SIG-M5 (cell line): ENCODE measurements around the gene C12orf76.
A peak's percentile ranks its signal among the peaks of the same experiment; 100 is the strongest.
"Not testable (repeated sequence)": the region's sequence is repeated elsewhere in the genome, so short reads cannot be mapped to it uniquely, and the experiment has no call there.

Experiments
- DNase-seq: peaks from one replicate; lab custom pipeline; 2025; lab: John Stamatoyannopoulos, UW

C12orf76 gene, protein sequence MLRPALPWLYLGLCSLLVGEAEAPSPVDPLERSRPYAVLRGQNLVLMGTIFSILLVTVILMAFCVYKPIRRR

GRCh38 chr12:110048242-110049027 lies at the start of gene C12orf76:
Gene C12orf76 (minus strand): TSS chr12:110048522. CDS start chr12:110048495, 27 bp downstream.
- DNase-seq: peak; percentile 84

GRCh38 chr12:110093631-110094311 lies 45.4 kb upstream of the C12orf76 start:
- DNase-seq: no peak

DNA sequence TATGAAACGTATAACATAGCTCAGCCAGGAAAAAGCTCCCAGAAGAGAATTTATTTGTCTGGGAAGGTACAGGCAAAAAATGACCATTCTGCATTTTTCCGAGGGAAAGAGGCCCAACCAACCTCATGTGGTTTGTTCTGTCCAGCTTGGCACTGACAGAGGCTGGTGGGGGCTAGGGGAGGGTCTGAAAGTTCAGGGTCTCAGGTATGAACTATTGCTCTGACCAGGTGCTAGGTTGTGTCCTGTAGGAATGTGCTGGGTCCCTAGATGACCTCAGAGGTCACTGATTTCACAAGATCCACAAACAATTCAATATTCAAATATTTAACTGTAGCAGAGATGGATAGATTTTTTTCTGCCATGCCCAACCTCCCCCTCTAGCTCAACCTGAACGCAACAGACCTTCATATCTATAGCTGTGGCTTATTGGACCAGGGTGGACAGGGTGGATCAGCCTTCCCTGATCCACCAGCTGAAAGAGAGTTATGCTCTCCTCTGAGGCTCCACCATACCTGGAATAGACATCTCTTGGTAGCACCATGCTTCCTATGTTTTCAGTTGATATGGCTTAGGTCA lies 42.9 kb upstream of the C12orf76 start:
- no peak for DNase-seq

DNA sequence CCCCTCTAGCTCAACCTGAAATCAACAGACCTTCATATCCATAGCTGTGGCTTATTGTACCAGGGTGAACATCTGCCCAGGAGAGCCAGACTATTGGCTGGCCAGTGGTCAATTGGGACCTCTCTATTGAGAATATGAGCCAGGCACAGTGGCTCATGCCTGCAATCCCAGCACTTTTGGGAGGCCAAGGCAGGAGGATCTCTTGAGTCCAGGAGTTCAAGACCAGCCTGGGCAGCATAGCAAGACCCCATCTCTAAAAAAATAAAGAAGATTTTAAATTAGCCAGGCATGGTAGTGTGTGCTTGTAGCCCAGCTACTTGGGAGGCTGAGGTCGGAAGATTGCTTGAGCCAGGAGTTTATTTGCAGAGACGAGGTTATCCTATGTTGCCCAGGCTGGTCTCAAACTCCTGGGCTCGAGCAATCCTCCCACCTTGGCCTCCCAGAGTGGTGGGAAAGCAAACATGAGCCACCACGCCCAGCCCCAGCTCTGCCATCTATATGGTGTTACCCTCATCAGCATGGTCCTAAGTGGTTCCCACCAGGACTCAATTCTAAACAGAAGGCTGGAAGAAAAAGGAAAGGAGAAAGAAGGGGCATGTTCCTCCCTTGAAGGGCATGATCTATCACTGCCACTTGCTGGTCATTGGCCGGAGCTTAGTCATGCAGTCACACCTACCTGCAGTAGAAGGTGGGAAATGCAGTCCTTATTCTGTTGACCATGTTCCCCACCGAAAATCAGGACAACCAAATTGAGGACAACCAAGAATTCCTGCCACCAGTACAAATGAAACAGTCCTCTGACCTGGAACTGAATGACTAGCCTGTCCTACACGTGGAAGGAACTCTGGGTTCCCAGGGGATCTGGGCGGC lies 42.2 kb upstream of the C12orf76 start:
- DNase-seq: no peak

DNA sequence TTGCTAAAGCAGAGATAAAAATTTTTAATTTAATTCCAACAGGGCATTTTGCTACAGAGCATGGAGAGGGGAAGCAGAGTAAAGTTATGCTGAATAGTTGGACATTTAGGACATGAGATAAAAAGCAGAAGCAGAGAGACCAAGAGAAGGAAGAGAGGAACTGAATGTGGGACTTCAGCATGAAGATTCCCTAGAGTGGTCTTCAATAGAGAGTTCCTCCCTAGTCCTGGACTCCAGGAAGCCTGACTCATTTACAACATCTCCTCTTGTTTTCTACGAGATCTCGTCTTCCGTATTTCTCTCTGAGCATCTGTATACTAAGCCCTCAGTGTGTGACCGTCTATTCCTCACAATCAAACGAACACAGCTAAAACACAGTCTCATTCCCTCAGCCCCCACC lies 40.6 kb upstream of the C12orf76 start:
- no peak for DNase-seq

DNA sequence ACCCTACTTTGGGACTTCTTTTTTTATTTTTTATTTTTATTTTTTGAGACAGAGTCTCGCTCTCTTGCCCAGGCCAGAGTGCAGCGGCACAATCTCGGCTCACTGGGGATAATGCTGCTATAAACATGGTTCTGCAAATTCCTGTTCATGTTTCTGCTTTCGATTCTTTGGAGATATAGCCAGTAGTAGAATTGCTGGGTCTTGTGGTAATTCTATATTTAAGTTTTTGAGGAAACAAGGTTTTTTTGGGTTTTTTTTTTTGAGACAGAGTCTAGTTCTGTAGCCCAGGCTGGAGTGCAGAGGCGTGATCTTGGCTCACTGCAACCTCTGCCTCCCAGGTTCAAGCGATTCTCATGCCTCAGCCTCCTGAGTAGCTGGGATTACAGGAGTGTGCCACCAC lies 39.9 kb upstream of the C12orf76 start:
- peak; percentile 58 for DNase-seq

- no peak for DNase-seq
Measured at GRCh38 chr12:110084314-110085015, 36.1 kb upstream of the C12orf76 start.

GRCh38 chr12:110080410-110080809 lies 32.1 kb upstream of the C12orf76 start:
- DNase-seq: no peak

DNA sequence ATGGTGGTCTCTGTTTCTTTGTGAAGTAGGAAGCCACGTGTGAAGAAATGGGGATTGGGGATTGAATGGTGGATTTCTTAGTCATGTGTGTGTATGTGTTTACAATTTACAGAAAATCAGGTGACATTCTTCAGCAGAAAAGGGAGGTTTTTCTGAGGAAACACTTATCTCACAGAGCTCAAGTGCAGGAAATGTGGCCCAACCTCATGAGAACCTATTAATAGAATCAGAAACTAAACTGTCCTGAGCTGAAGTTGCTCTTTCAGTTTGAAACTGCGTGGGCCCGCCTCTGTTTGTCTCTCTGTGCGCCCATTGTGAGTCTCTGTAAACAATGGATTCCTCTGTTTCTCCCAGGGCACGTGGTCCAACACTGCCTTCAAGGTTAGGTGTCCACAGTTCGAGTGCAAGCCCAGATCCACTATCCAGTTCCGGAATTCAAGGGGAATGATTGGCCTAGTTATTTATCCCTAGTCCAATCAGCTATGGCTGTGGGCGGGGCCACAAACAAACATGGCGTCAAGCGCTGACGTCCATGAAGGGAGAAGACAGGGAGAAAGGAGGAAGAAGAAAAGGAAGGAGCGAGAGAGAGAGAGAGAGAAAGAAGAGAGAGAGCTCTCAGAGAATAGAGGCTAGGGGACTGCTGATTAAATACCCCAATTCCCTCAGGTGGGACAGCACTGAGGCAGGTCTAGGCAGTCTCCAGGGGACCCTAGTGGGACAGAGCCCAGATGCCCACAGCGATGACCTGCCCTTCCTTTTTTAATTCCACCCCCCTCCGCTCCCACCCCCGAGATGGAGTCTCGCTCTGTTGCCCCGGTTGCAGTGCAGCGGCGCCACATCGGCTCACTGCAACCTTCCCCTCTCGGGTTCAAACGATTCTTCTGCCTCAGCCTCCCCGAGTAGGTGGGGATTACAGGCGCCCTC lies 31.4 kb upstream of the C12orf76 start:
- DNase-seq: no peak

DNA sequence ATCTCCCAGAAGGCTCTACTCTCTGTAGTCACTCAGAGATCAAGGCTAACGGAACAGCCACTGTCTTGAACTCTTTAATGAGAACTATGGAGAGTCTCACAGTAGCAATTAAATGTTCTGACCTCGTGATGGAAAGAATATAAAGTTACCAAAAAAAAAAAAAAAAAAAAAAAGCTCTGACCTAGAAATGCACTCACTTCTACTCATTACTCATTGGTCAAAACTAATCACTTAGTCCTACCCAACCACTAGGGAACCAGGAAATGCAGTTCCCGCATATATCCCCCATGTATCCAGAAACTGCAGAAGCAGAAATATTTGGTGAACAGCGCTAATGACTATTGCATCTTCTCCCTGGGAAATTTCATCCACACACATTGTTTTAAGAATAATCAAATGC lies 29.5 kb upstream of the C12orf76 start:
- no peak for DNase-seq

GRCh38 chr12:110075880-110076279 lies 27.6 kb upstream of the C12orf76 start:
- no peak for DNase-seq

DNA sequence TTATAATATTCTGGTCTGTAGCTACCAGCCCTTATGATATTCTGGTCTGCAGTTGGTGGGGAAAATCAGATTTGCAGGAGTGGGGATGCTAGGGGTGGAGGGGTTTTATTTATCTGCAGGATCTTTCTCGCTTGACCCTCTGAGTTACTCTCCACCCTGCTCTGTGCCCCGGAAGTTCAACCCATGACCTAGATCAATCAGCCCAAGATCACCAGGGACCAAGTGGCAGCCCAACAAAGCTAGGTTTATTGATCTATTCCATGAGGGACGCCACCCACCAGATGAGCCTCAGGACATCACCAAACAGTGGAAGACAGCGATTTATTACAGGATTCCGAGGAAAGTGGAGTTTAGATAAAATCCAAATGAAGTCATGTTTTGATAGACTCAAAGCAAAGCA lies 25.8 kb upstream of the C12orf76 start:
- DNase-seq: no peak

DNA sequence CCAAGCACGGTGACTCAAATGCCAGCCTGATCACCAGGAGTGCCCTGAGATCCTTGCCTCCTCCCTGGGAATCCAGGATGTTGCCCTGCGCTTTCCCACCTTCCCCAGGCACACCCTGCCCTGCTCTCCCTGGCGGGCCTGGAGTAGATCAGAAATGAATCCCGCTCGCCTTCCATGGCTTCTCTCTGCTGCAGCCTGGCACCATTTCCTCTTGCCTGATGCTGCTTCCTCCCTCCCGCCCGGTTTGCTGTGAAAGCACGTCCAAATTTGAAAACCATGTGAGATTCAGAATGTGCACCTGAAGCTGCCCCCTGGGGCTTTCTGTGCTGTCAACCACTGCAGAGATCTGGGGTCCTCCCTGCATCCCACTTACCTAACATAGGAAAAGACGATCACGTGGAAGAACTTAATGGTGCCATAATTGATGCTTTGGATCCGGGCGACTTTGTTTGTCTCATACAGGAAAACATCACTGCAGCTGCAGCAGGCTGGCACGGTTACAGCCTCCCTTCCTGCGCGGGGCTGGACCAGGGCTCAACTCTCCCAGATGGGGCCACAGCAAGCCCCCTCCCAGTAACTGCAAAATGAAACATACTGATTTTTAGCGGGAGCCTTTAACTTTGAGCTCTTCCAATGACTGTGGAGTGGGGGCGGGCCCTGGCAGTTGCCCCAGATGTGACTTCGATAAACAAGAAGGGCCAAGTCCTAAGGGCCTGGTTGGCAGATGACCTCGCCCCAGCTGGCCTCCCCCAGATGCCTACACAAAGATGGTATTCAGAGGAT lies 24.9 kb upstream of the C12orf76 start:
- DNase-seq: no peak

- not testable (repeated sequence) for DNase-seq
Measured at GRCh38 chr12:110072636-110073035, 24.3 kb upstream of the C12orf76 start.

GRCh38 chr12:110071967-110072366 lies 23.6 kb upstream of the C12orf76 start:
- no peak for DNase-seq

DNA sequence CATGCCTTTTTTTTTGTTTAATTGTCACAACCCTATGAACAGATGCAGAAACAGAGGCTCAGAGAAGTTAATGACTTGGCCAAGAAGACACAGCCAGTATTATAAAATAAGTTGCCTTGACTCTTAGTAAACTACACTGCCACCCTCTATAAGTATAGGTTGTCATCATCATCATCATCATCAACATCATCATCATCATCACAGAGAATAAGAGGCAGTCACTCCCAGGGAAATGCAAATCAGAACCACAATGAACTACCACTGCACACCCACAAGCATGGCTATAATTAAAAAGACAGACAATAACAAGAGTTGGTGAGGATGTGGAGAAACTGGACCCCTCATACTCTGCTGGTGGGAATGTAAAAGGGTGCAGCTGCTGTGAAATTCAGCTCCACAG lies 23.2 kb upstream of the C12orf76 start:
- no peak for DNase-seq

- DNase-seq: no peak
Measured at GRCh38 chr12:110068654-110069053, 20.3 kb upstream of the C12orf76 start.

DNA sequence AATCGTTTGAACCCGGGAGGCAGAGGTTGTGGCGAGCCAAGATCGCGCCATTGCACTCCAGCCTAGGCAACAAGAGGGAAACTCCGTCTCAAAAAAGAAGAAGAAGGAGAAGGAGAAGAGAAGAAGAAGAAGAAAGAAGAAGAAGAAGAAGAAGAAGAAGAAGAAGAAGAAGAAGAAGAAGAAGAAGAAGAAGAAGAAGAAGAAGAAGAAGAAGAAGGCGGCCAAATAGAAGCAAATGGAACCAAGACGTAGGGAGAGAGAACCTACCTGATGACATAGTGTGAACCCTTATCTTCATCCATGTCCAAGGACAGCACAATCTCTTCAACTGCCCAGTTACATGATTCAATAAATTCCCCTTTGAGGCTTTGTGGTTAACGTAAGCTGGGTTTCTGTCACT lies 19.8 kb upstream of the C12orf76 start:
- DNase-seq: not testable (repeated sequence)

- no peak for DNase-seq
Measured at GRCh38 chr12:110067531-110067930, 19.2 kb upstream of the C12orf76 start.
